Frontal cortex (tissue), 4 donors: ENCODE results near the gene CAPZB. TPM values are rescaled to one million over a fixed set of nuclear protein-coding genes. Genes with fewer than 3 reads are reported as not detected.
A peak's percentile ranks its signal among the peaks of the same experiment; 100 is the strongest.

Source experiments
- DNase-seq, 2 donors: peaks; one replicate each; pipeline ENCODE4 v3.0.0; 2012; ENCODE audit warnings: low spot score in 2 of 2
- FAIRE-seq: peaks from 2 replicates; lab custom pipeline; 2012; peaks lifted over from hg19 to GRCh38; lab: Jason Lieb, UNC
- total RNA-seq: library from RNA; depleted of rRNA; stranded (reverse); fragments of >200 nt; gene quantifications from one replicate; pipeline ENCODE4 v1.2.3, GENCODE V29; 2014
- donor health status: control.
- donor health status: control.
- donor health status: control.

The CAPZB gene
- total RNA-seq, 1 donor from 2014 or later: 47.7 TPM

DNA sequence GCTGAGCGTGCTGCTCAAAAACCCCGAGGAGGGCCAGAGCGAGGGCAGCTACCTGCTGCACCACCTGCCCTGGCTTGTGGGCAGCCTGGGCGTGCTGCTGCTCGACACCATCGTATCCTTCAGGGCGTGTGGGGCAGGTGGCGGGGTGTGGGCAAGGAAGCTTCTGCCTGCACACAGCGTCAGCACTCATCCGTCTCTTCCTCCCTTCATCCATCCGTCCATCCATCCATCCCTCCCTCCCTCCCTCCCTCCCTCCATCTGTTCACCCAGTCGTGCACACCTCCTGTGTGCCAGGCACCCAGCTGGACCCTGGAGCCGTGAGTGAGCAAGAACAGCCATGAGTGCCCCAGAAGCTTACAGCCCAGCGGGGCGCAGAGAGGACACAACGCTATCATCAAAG, 158.0 kb downstream of the CAPZB start:
- DNase-seq (no peak), FAIRE-seq (no peak)

DNA sequence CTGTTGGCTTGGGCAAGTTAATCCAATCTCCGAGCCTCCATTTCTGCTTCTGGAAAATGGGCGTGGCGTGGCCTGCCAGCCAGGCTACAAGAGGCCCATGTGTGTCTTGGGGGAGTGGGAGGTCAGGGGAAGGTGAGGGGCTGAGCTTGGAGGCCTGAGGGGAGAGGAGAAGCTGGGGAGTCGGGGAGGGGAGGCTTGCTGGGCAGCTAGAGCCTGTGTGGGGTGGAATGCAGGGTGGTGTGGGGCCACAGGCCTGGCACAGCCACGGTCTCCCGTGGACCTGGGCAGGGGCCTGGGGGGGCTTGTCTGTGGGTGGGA, 158.6 kb downstream of the CAPZB start:
- FAIRE-seq: no peak
- no peak for DNase-seq

DNA sequence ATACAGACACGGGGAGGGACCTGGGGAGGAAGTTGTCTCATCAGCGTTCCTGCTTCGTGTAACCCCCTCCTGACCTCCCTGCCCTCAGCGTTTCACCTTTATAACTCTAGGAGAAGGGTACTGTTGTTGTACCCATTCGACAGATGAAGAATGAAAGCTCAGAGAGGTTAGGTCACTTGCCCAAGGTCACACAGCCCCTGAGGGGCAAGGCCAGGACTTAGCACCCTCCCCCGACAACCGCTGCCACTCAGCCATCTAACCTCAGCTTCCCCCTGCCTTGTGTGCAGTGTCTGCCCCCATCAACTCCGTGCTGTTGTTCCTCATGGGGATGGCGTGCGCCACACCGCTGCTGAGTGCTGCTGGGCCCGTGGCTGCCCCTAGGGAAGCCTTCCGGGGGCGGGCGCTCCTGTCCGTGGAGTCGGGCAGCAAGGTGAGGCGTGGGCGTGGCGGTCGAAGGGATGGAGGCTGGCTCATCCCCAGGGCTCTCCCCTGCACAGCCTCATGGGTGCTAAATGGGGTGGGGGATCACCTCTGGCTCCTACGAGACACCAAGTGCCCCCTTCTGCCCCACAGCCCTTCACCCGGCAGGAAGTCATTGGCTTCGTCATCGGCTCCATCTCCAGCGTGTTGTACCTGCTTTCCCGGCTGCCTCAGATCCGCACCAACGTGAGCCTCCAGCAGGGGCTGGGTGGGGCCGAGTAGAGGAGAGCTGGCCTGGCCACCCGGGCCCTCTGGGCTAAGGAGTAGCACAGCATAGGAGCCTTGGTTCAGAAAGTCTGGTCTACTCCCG, 159.2 kb downstream of the CAPZB start:
- no peak for DNase-seq
- no peak for FAIRE-seq

DNA sequence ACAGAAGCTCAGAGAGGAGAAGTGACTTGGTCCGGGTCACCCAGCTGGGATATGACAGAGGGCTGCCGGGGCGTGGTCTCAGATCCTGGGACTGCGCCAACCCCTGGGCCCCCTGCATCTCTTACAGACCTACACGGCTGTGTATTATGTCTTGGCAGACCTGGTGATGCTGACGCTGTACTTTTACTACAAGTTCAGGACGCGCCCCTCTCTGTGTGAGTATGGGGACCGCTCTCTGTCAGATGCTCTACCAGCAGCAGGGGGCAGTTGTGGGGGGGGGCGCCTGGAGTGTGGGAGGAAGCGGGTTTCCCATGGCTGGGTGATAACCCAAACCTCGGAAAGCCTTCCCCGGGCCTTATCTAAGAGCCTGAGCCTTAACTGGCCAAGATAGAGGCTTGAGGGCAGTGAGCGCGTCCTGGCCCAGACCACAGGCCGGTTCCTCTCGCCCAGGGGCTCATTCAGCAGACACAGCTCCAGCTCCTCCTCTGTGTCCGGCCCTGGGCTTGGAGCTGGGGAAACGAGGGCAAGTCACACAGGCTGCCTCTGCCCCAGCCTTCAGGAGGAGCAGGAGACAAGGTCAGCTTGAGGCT, 159.9 kb downstream of the CAPZB start:
- FAIRE-seq: no peak
- no peak for DNase-seq

DNA sequence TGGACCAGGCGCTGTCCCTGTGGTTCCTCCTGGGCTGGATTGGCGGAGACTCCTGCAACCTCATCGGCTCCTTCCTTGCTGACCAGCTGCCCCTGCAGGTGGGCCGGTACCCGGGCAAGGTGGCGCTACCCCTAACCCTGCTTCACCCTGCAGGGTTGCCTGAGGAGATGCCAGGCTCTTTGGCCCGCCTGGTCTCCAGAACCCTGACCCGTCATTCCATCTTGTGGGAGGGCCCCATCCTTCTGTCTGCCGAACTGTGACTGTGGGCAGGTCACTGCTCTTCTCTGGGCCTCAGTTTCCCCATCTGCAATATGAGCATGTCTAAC, 160.7 kb downstream of the CAPZB start:
- no peak for FAIRE-seq

DNA sequence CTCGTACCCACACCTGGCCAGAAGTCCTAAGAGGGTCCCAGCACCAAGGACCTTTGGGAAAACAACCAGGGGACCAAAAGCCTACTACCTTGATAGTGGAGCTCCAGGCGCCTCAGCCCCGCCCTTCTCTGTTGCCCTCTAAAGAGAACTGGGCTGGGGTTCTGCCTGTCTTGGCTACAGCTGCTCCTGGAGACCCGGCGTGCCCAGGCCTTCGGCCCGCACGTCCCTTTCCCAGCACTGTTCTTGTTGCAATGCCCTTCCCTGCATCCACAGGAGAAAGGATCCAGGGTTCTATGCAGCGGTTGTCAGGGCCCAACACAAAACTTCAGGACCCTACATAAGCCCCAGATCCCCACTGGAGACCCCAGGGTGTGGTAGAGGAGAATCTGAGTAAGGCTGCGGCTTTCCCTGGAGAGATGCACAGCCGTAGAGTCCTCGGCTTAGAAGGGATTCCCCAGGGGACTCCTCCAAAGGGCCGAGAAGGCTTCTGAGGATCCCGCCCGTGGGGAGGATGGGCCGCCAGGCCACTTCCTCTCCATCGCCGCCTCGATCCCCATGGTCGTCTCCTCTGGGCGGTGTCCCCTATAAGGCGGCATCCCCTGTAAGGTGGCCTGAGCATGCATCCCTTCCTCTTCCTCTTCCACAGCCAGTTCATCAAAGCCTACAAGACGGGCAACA, 161.2 kb downstream of the CAPZB start:
- FAIRE-seq (no peak), DNase-seq (no peak)

More for the DNA sequence above, 160.7 kb downstream of the CAPZB start:
- DNase-seq: no peak

DNA sequence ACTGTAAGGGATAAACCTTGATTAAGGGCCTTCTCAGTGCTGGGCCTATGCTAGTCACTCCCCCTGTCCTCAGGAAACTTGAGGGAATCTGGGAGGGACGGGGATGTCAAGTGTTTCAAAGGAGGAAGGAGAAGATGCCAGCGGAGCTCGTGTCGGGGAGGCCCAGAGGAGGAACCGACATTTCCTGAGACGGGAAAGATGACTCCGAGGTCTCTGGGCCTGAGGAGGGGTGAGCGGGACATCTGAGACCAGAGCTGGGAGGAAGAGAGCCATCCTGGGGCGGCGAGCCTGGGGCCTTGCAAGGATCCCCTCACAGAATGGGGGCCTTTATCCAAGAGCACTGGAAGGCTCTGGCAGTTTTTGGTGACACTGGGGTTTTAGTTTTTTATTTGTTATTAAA, 162.9 kb downstream of the CAPZB start:
- DNase-seq (no peak), FAIRE-seq (no peak)

DNA sequence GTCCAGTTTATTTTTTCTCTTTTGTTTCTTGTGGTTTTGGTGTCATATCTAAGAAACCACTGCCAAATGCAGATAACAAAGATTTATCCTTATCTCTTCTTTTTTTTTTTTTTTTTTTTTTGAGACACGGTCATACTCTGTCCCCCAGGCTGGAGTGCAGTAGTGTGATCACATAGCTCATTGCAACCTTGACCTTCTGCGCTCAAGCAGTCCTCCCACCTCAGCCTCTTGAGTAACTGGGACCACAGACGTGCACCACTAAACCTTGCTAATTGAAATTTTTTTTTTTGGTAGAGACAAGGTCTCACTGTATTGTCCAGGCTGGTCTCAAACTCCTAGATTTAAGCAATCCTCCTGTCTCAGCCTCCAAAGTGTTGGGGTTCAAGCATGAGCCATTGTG, 164.3 kb downstream of the CAPZB start:
- FAIRE-seq (no peak), DNase-seq (no peak)

DNA sequence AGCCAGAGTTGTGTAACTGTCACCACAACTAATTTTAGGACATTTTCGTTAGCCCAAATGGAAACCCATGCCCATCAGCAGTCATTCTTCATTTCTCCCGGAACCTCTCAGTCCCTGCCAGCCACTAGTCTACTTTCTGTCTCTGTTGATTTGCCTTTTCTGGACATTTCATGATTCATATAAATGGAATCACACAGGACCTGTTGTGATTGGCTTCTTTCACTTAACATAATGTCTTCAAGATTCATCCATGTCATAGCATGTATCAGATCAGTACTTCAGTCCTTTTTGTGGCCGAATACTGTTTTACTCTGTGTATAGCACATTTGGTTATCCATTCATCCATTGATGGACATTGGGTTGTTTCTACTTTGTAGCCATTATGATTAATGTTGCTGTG, 166.1 kb downstream of the CAPZB start:
- DNase-seq (no peak), FAIRE-seq (no peak)

DNA sequence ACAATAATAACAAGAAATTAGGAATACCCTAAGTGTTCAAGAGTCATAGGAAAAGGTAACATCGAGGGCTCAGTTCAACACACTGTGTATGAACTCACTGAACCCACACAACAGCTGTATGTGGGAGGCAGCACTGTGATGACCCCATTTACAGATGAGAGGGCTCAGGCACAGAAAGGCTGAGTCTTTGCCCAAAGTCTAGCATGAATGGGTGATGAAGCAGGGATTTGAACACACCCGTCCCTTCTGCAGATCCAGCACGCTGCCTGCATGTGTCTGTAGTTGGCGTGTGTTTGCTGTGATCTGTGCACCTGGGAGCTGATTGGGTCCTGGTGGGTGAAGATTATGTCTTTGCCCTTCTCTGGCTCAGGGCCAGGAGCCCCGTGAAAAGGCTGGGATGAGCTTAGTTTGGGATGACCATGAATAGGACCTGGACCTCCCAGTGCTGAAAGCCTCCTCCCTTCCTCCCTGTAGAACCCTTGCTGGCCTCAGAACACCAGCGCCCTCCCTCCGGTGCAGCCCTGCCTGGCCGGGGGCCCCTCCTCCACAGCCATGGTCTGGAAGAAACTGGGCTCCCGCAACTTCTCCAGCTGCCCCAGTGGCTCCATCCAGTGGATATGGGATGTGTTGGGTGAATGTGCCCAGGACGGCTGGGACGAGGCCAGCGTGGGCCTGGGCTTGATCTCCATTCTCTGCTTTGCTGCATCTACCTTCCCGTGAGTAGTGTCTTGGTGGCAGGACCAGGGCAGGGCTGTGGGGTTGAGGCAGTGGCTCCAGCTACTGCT, 168.0 kb downstream of the CAPZB start:
- DNase-seq: no peak
- no peak for FAIRE-seq

DNA sequence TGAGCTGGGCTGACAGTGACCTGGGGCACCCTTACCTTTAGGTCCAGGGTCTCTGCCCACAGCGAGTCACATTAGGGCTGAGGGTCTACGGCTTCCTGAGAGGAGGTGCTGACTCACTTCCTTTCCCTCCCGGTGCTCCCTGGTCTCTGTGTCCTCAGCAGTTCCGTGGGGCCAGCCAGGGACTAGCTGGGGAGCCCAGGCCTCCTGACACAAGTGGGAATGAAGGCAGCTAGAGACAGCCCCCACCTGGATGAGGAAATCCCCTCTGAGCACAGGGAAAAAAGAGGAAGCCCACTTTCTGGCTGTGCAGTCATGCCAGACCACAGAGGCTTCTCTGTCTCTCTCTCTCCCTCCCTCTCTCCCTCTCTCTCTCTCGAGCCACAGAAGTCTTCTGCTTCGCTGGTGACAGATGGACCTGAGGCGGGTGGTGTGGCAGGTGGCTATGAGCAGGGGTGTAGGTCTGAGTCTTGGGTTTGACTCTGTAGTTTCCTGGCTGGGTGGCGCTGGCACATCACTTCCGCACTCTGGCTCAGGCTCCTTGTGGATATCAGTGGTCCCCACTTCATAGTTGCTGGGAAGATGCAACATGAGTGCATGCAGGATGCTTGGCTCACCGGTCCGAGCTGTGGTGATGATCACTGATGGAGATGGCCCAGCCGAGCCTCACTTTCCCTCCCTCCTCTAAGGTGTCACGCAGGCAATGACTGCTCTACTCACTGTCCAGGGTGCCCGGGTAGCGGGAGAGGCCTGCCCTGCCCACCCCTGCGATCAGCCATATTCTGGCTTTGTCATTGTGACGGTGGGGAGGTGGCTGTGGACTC, 169.8 kb downstream of the CAPZB start:
- DNase-seq (no peak), FAIRE-seq (no peak)

DNA sequence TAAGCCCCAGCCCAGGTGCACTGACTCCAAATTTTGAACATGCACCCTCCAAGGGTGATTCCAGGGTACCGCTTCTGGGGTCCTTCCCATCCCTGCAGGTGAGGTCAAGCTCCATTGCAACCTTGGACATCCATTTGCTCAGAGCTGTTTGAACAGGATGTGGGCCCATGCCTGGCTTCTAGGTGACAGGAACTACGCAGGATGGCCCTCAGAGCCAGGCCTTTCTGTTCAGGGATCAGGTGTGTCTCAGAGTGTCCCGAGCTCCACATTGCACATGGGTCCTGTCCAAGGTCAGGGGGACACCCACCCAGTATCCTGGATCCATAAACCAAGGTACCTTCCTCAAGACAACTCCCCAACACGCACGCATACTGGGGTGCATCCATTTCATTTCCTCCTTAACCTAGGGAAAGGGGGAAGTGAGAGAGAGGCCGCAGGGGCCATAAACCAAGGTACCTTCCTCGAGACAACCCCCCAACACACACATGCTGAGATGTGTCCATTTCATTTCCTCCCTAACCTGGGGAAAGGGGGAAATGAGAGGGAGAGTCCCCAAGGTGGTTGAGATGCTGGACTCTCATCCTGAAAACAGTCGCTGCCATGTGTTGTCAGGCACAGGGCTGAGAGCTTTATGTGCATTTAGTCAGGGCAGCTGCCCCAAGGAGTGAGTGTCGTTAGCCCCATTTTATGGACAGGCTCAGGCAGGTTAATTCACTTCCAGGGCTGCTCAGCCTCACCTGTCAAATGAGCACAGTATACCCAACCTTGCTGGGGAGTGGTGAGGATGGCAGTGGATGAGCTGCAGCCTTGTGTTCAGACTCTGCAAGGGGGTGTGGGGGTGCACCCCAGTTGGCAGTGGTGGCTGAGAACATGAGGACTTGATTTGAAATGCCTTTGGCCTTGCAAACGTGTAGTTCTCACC, 171.1 kb downstream of the CAPZB start:
- DNase-seq (no peak), FAIRE-seq (no peak)

DNA sequence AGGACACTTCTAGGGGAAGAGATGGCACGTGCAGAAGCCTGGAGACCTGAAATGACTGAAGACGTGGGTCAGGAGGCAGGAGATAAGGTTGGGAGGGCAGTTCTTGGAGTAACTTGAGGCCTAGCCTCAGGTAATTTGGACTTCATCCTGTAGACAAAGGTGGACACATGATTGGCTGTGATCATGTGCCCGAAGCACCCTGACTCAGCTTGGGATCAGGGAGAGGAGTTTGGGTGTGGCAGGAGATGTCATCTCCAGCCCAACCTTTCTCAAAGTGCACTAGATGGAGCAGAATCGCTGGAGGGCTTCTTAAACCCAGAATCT, 171.7 kb downstream of the CAPZB start:
- FAIRE-seq: no peak
- no peak for DNase-seq

DNA sequence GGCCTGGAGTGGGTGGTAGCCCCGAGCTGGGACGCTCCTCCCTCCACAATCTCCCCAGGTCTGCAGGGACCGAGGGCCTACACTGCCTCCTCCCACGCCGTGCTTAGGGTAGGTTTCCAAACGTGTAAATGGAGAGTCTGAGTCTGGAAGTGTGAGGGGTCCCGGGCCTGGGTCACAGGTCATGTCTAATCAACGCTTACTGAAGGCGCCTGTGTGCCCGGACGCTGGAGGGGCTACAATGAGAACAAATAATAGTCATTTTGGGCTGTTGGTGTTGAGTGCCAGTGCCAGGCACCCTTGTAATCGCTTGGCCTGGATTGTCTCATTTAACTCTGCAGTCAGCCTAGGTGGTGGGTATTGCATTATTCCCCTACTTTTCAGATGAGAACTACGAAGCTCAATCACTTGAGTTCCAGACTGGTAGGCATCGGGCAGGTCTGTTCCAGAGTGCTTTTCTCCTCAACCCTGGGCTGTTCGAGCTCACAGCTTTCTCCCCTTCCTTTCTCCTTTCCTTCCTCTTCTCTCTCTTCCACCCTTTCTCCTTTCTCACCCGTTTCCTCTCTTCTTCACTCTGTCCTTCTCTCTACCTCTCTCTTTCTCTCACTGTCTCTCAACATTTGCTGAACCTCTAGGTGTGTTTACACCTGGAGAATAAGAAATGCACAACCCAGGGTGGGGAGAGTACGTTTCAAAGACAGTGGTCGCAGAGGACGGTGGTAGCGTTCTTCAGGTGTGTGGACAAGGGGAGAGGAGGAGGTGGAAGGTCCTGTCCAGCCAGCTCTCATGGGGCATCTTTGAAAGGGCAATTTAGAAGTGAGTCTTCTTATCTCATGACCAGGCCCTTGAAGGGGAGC, 172.3 kb downstream of the CAPZB start:
- no peak for FAIRE-seq

DNA sequence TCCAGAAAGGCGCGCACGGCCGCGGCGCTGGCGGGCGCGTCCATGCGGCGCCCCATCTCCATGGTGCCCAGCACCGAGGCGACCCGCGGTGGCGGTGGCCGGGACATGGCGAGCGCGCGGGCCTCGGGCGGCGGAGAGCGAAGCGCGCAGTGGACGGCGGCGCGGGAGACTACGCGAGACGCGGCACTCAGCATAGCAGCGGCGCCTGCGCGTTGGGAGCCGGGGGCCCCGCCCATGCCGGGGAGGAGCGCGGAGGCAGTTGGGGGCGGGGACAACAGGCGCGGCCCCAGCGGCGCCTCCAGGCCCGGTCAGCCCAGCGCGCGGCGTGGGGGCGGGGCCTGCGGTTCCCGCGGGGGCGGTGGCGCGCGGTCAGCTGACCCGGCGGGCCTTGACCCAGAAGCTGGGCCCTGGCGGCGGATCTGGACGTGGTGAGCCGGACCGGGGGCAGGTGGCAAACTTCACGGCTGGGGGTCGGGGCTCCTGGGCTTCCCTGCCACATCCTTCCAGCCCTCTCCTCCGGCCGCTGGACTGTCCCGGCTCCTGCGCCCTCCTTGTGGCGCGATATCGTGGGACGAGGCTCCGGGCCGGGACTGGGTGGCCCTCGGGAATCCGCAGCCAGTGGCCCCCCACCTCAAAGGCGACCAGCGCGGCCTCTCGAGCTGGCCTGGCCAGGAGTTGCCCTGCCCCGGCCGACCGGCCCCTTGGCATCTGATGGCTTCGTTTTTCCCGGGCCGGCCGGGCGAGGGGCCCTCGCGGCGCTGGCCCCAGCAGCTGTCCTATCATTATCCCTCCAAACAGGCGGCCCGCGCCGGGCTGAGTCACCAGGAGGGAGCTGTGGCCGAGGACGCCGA, 173.2 kb downstream of the CAPZB start, which contains the start of the genes AKR7A2 and SLC66A1:
Gene AKR7A2 (minus strand): TSS at position 214 of the 851 bp plus-strand sequence. CDS start 20 bp downstream, at position 194.
Gene SLC66A1 (plus strand): TSS at position 396 of the 851 bp plus-strand sequence. CDS start 5,352 bp downstream, outside the sequence.
- FAIRE-seq: no peak
- peak; percentile 99 to 100 for DNase-seq

More for the DNA sequence above, 172.3 kb downstream of the CAPZB start:
- no peak for DNase-seq

DNA sequence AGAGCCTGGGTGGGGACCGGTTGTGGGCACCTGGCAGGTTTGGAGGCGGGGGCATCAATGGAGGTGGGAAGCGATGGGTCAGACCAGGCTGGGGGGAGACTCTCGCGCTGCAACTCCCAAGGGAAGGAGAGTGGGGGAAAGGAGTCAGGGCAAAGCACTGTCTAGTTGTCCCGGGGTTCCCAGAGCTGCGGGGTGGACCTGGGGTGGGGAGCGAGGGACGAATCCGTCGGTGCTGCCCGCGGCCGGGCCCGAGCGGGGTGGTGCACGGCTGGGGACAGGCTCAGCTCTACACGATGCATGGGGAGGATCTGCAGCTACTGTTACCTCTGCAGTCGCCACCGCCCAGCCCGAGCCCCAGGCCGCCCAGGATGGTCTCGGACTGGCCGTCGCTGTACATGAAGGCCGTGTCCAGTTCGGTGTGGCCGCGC, 173.8 kb downstream of the CAPZB start:
- DNase-seq: peak in 1 of 2 donors; percentile 46
- no peak for FAIRE-seq
